ENCODE results near the gene TNPO3.

The TNPO3 gene

GRCh38 chr7:129054438-129055293 lies at the start of gene TNPO3:
Gene TNPO3, minus strand, starts transcription at chr7:129055111. Its CDS starts 341 bp downstream, at chr7:129054770.
- H3K4me3 ChIP-seq (ENCODE audit: low read depth, low read length) = peak within 1 kb of the TSS; percentile 90
- peak; percentile 87 for DNase-seq (ENCODE audit: low read depth)
- no peak for TF ChIP-seq CTCF (IDR thresholded peaks at IDR 0.05; ENCODE audit: low read depth, low read length, missing control alignments)

DNA sequence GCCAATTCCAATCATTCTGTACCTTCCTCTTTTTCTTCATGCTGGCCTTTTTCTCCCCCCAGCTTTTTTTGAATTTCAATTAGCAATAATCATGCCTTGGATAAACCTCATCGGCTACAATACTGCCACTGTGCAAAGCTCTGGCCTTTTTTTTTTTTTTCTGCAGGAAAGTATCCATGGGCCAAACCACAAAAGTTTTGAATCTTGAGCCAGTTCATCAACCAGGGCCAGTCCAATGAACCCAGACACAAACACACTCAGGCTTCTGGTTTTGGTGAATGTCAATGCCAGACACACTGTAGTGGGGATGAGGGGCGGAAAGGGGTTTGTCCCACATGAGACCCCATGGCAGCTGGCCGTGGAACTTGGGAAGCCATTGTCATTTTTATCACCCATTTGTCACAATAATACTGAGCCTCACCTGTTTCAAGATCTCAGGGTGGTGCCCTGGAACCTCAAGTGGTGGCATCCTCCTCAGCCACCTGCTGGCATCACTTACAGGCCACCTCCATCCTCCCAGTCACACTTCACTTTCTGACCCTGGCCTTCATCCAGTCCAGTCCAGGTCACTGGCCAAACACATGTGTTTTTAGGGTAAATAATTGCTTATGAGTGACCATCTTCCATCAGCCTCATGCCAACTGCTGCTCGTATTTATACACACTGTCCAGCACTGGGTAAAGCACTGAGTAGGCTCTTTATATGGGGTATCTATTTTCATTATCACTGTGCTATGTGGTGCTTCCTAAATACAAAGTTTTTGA lies 48.8 kb upstream of the TNPO3 start:
- H3K4me3 ChIP-seq (ENCODE audit: low read depth, low read length) = no peak overlapping the region
- no peak for DNase-seq (ENCODE audit: low read depth)
- TF ChIP-seq CTCF (IDR thresholded peaks at IDR 0.05; ENCODE audit: low read depth, low read length, missing control alignments) = no peak

GRCh38 chr7:129101746-129102145 lies 46.8 kb upstream of the TNPO3 start:
- H3K4me3 ChIP-seq (ENCODE audit: low read depth, low read length) = no peak overlapping the region
- no peak for TF ChIP-seq CTCF (IDR thresholded peaks at IDR 0.05; ENCODE audit: low read depth, low read length, missing control alignments)
- no peak for DNase-seq (ENCODE audit: low read depth)

DNA sequence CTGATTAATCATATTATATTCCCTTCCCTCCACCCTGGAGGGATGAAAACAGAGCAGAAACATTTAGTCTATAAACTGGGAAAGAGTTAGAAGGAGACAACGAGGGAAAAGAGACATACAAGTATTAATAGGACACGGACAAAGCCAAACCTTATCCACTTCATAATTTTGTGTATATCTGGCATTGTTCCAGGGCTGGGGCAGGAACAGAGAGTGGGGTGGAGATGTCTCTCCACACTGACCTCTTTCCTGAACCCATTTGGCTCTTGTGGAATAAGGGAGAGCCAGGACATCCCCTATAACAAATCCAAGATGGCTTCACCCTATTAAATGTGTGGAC lies 45.9 kb upstream of the TNPO3 start:
- H3K4me3 ChIP-seq (ENCODE audit: low read depth, low read length) = no peak overlapping the region
- no peak for TF ChIP-seq CTCF (IDR thresholded peaks at IDR 0.05; ENCODE audit: low read depth, low read length, missing control alignments)
- DNase-seq (ENCODE audit: low read depth) = no peak

DNA sequence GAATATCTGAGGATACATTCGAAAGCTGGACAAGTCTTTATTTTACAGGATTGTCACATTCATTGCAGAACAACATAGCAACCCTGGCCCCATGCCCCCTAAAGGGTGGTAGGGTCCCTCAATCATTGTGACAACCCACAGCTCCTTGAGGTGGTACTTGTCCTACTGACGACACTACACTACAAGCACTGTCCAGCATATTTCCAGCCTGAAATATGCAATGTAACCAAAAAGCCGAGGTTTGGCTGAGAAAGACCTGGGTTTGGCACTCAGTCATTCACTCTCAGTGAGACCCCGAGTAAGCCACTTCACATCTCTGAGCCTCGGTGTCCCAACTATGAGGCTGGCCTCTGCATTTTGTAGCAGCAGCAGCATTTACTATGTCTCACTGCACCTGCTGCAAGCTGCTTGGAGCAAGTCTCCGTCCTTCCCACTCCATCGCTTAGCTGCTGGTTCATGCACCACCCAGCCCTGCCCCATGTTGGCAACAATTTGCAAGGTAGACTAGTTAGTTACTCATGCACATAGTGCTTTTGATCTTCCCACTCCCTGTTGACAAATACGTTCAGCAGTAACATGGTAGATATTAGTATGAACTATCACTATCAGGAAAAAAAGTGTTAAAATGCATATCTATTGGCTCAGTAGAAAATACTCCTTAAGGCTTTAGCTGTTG lies 43.6 kb upstream of the TNPO3 start:
- no peak overlapping the region for H3K4me3 ChIP-seq (ENCODE audit: low read depth, low read length)
- DNase-seq (ENCODE audit: low read depth) = peak; percentile 39

GRCh38 chr7:129095258-129095657 lies 40.3 kb upstream of the TNPO3 start:
- peak; percentile 91 for DNase-seq (ENCODE audit: low read depth)
- no peak overlapping the region for H3K4me3 ChIP-seq (ENCODE audit: low read depth, low read length)
- TF ChIP-seq CTCF (IDR thresholded peaks at IDR 0.05; ENCODE audit: low read depth, low read length, missing control alignments) = no peak

More for the DNA sequence above, 43.6 kb upstream of the TNPO3 start:
- peak; percentile 3 for TF ChIP-seq CTCF (IDR thresholded peaks at IDR 0.05; ENCODE audit: low read depth, low read length, missing control alignments)
